ENCODE measurements around the gene CNKSR3. TPM values are rescaled to one million over a fixed set of nuclear protein-coding genes. Genes with fewer than 3 reads are reported as not detected.

The CNKSR3 gene
- total RNA-seq, 1 donor: 4.7 TPM

DNA sequence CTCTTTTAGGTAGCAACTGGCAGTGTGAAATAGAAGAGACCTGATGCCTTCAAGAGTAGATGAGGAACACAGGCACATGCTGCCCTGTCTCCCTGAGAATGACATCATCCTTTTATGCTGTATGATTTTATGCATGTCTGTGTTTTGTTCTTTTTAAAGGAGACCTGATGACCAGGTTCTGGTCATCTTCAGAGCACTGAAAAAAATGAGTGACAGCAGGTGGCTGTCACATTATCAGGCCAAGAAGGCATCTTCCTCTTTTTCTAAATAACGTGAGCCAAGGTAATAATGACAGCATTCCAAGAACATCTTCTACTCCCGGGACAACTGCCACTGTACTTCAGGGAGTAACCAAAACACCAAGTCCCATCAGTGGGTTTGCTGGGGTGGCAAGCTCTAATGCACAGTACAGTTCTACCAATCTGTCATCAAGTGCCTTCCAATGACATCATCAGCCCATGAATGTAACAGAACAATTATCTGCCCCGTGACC lies 28.9 kb downstream of the CNKSR3 start:
- no peak for DNase-seq (ENCODE audit: low read depth)
- TF ChIP-seq, protein P1, sequence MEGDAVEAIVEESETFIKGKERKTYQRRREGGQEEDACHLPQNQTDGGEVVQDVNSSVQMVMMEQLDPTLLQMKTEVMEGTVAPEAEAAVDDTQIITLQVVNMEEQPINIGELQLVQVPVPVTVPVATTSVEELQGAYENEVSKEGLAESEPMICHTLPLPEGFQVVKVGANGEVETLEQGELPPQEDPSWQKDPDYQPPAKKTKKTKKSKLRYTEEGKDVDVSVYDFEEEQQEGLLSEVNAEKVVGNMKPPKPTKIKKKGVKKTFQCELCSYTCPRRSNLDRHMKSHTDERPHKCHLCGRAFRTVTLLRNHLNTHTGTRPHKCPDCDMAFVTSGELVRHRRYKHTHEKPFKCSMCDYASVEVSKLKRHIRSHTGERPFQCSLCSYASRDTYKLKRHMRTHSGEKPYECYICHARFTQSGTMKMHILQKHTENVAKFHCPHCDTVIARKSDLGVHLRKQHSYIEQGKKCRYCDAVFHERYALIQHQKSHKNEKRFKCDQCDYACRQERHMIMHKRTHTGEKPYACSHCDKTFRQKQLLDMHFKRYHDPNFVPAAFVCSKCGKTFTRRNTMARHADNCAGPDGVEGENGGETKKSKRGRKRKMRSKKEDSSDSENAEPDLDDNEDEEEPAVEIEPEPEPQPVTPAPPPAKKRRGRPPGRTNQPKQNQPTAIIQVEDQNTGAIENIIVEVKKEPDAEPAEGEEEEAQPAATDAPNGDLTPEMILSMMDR (IDR thresholded peaks at IDR 0.05; ENCODE audit: insufficient read depth, low read depth, low read length): no peak
- no peak overlapping the region for H3K4me3 ChIP-seq (ENCODE audit: low read depth, low read length)

DNA sequence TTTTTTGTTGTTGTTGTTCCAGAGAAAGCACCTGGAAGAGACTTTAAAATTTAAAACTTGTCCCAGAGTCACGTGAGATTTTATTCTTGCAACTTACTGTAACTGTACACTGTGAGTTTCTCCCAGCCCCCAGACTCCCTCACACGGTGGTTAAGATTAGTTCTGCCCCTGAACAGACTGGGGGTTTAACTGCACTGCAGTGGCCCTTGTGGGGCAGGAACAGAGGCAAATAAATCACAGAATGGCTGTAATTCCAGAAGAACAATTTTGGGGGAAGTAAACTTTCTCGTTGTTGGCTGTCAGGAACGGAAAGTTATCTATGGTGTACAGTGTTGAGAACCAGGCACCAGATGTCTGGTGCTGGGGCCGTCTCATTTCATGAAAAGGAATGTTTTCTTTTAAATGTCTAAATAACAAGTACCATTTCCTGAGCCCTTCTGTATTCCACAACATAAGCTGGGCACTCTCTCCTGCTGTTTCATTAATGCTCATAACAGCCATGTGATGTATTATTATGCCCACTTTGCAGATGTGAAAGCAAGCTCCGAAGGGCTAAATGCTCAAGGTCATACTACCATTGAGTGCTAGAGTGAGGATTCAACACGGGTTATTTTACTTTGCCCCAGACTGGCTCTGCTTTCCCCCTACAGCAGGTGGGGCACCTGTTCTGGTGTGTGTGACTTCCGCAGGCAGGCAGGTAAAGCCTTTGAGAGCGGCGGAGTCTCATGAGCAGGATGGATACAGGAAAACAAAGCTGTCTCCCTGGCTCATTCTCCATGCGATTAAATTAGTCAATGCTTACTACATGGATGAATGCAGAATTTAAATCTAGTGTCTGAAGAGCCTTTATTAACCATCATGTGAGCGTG lies 30.5 kb downstream of the CNKSR3 start:
- peak overlapping the region; percentile 33 for H3K4me3 ChIP-seq (ENCODE audit: low read depth, low read length)
- TF ChIP-seq, protein P1 (IDR thresholded peaks at IDR 0.05; ENCODE audit: insufficient read depth, low read depth, low read length): no peak
- no peak for DNase-seq (ENCODE audit: low read depth)

DNA sequence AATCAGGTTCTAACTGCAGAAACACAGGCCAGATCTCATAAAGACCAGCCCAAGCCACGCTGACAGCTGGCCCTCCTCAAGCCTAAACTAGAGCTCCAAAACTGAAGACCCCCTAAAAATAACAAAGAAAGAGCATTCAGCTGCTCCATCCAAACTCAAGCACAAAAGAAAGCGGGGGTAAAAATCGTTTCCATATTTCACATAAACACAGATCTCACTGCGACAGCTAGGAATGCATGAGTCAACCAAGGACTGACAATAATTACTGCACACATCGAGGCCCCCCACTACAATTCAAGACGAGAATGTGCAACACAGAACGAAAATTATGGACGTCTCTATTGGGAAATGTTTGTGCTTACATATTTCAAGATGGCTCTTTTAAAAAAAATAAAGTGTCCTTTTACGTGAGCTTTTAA lies 31.1 kb downstream of the CNKSR3 start:
- DNase-seq (ENCODE audit: low read depth): peak; percentile 73
- TF ChIP-seq, protein P1 (IDR thresholded peaks at IDR 0.05; ENCODE audit: insufficient read depth, low read depth, low read length): no peak
- peak overlapping the region; percentile 33 for H3K4me3 ChIP-seq (ENCODE audit: low read depth, low read length)

DNA sequence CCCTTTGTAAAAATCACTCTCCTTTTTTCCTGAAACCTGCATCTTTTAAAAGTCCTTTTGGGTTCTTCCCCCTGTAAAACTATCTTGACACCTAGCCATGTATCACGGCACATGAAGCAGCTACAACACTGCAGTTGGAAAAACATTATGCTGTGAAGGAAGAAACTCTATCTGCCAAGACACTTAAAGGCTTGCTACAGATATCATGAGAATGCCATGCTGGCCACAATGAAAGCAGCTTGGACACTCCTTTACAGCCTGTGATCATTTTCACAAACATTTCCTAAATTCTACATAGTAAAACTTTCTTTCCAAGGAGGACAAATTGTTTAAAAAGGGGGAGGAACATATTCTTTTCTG lies 31.8 kb downstream of the CNKSR3 start:
- H3K4me3 ChIP-seq (ENCODE audit: low read depth, low read length): peak overlapping the region; percentile 33
- DNase-seq (ENCODE audit: low read depth): peak; percentile 34
- TF ChIP-seq, protein P1 (IDR thresholded peaks at IDR 0.05; ENCODE audit: insufficient read depth, low read depth, low read length): no peak

DNA sequence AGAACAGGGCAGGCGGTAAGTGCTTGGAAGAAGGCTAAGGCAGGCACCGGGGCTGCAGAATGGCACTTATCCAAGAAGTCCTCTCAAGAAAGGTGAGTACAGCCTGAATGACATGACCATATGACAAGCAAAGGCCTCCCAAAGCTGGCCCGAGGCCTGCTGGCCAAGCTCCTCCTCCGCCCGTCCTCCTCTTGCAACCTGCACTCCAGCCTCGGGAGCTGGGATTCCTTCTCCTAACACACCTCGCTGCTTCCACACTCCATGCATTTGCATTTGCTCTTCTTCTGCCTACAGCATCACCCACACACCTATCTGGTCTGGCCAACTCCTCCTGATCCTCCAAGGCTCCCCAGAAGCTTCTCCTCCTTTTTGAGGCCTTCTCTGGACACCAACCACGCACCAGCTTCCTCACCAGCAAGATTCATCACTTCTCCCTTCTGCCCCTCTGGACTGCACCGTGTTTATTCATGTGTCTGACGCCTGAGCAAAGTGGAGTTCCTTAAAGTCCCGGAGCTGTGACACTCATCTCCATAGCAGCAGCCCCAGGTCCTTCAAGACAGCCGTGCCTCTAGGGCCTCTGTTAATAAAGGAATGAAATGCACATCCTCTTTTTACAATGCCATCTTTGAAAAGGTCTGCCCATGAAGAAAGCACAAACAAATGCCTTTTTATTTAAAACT lies 32.3 kb downstream of the CNKSR3 start:
- H3K4me3 ChIP-seq (ENCODE audit: low read depth, low read length): no peak overlapping the region
- TF ChIP-seq, protein P1 (IDR thresholded peaks at IDR 0.05; ENCODE audit: insufficient read depth, low read depth, low read length): no peak
- DNase-seq (ENCODE audit: low read depth): no peak

DNA sequence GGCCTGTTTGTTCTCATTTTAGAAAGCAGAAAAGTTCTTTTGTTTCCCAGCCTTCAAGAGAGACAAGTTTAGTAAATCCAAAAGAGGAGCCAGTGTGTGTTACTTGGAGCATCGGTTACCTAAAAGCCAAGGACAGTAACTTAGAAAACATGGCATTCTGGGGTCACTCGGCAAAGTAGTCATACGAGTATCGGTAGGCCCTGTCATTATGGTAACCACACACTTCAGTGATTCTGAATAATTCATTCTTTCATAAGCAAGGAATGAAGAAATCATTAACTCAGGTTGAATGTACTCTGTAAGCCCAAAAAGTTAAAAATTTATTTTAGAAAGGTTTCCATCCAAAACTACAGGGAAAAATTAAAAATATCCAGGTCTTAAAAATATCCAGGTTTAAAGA lies 34.0 kb downstream of the CNKSR3 start:
- no peak for DNase-seq (ENCODE audit: low read depth)
- no peak overlapping the region for H3K4me3 ChIP-seq (ENCODE audit: low read depth, low read length)
- TF ChIP-seq, protein P1 (IDR thresholded peaks at IDR 0.05; ENCODE audit: insufficient read depth, low read depth, low read length): no peak

All from fibroblast of villous mesenchyme (primary cell).